B cell (primary cell): ENCODE measurements around the gene NCOR1. TPM values are rescaled to one million over a fixed set of nuclear protein-coding genes. Genes with fewer than 3 reads are reported as not detected.

Experiments
- ATAC-seq: fragments of 200-7000 bp; cut with Tn5 transposase; one replicate; pipeline ENCODE4 v1.10.0; 2021; ENCODE audit warnings: low read depth, mild to moderate bottlenecking, moderate number of reproducible peaks, moderate library complexity
- CTCF ChIA-PET: fragments of 350-600 bp; sonication (Branson Sonifier 250); formaldehyde crosslinking; loops from one replicate; lab custom pipeline; 2021; ENCODE audit warnings: antibody characterized with exemption, inconsistent platforms; lab: Charles Lee
- POLR2A ChIA-PET: fragments of 350-600 bp; sonication (Branson Sonifier 250); formaldehyde crosslinking; loops from one replicate; lab custom pipeline; 2021; ENCODE audit warnings: antibody characterized with exemption; lab: Charles Lee
- DNase-seq: peaks from one replicate; pipeline ENCODE4 v3.0.0; 2013
- H2AFZ ChIP-seq: 2 replicates; pipeline ENCODE4 v1.6.1; 2012; ENCODE audit warnings: mild to moderate bottlenecking, low read depth, low read length; ENCODE audit not compliant: insufficient read depth, poor library complexity, severe bottlenecking
- H3K27ac ChIP-seq, 2 donors: 1 replicate in 1 of 2; 2 replicates in 1 of 2; pipeline ENCODE4 v1.5.1; 2012 to 2013; ENCODE audit warnings: low read length in 2 of 2, mild to moderate bottlenecking in 2 of 2, moderate library complexity in 1 of 2
- H3K27me3 ChIP-seq, 4 experiments: fragments of 200-600 bp in 1 of 4; sonication (generic) in 1 of 4; replicated peaks in 1 of 4; 1 replicate in 2 of 4; 2 replicates in 2 of 4; pipeline versions ENCODE4 v1.6.1 to v1.7.0; 2013 to 2016; ENCODE audit warnings: low read length in 3 of 4, mild to moderate bottlenecking in 2 of 4, mixed read lengths in 1 of 4, moderate library complexity in 1 of 4; ENCODE audit not compliant: insufficient read depth in 4 of 4, control insufficient read depth in 3 of 4; ENCODE audit errors: control extremely low read depth in 1 of 4
- H3K36me3 ChIP-seq, 2 experiments: replicated peaks in 1 of 2; 1 replicate in 1 of 2; 2 replicates in 1 of 2; pipeline versions ENCODE4 v1.6.1 to v1.7.1; 2013; ENCODE audit warnings: low read length in 1 of 2; ENCODE audit not compliant: insufficient read depth in 2 of 2, control insufficient read depth in 1 of 2; ENCODE audit errors: control extremely low read depth in 1 of 2, extremely low read depth in 1 of 2
- H3K4me1 ChIP-seq, 2 donors: fragments of 200-600 bp in 1 of 2; sonication (generic) in 1 of 2; 1 replicate in 1 of 2; 2 replicates in 1 of 2; pipeline versions ENCODE4 v1.5.1 to v1.6.1; 2013 to 2017; ENCODE audit warnings: low read length in 2 of 2; ENCODE audit not compliant: control insufficient read depth in 2 of 2, insufficient read depth in 2 of 2
- H3K4me2 ChIP-seq: replicated peaks from 2 replicates; pipeline ENCODE3; 2012; ENCODE audit warnings: mild to moderate bottlenecking, low read depth, low read length; ENCODE audit not compliant: poor library complexity, severe bottlenecking
- H3K4me3 ChIP-seq, 5 experiments: fragments of 200-600 bp in 1 of 5; sonication (generic) in 1 of 5; 1 replicate in 3 of 5; 2 replicates in 2 of 5; pipeline versions ENCODE4 v1.5.1 to v1.7.0; 2011 to 2016; ENCODE audit warnings: low read length in 4 of 5, mild to moderate bottlenecking in 4 of 5, low read depth in 2 of 5, control low read depth in 1 of 5, moderate library complexity in 1 of 5; ENCODE audit not compliant: insufficient read depth in 1 of 5; ENCODE audit errors: control extremely low read depth in 1 of 5, extremely low read depth in 1 of 5
- H3K79me2 ChIP-seq: fragments of 200-600 bp; sonication (generic); one replicate; pipeline ENCODE4 v1.6.0; 2016; ENCODE audit warnings: low read length; ENCODE audit not compliant: control insufficient read depth, insufficient read depth
- H3K9ac ChIP-seq: fragments of 200-600 bp; sonication (generic); 2 replicates; pipeline ENCODE4 v1.6.1; 2017; ENCODE audit warnings: mild to moderate bottlenecking, low read length, moderate library complexity
- H3K9me3 ChIP-seq, 3 donors: one replicate each; pipeline versions ENCODE4 v1.6.1 to v1.7.1; 2013; ENCODE audit warnings: low read length in 2 of 3; ENCODE audit not compliant: control insufficient read depth in 2 of 3, insufficient read depth in 1 of 3; ENCODE audit errors: control extremely low read depth in 1 of 3
- H4K20me1 ChIP-seq: 2 replicates; pipeline ENCODE4 v1.6.0; 2012; ENCODE audit warnings: mild to moderate bottlenecking, low read length; ENCODE audit not compliant: insufficient read depth, control insufficient read depth, poor library complexity, severe bottlenecking
- H3K27ac Mint-ChIP-seq: one replicate; pipeline ENCODE4 v1.8.0; 2021; ENCODE audit warnings: mixed read lengths
- H3K27me3 Mint-ChIP-seq: one replicate; pipeline ENCODE4 v1.8.0; 2021; ENCODE audit warnings: mixed read lengths
- H3K4me1 Mint-ChIP-seq: one replicate; pipeline ENCODE4 v1.8.0; 2021; ENCODE audit warnings: mixed read lengths
- H3K4me3 Mint-ChIP-seq: one replicate; pipeline ENCODE4 v1.8.0; 2021; ENCODE audit warnings: mixed read lengths
- H3K9me3 Mint-ChIP-seq: one replicate; pipeline ENCODE4 v1.8.0; 2022; ENCODE audit warnings: mixed read lengths; ENCODE audit not compliant: insufficient read depth
- CTCF ChIP-seq: fragments of 200-600 bp; IDR thresholded peaks from one replicate; pipeline ENCODE4 v1.8.0; 2022; ENCODE audit warnings: antibody characterized with exemption, mild to moderate bottlenecking
- EZH2 ChIP-seq: IDR thresholded peaks from 2 replicates; pipeline ENCODE4 v1.6.1; 2012; ENCODE audit warnings: borderline replicate concordance, low read depth, mild to moderate bottlenecking, moderate library complexity, low read length; ENCODE audit not compliant: insufficient read depth, poor library complexity, severe bottlenecking
- WGBS: methylation state at CpG from one replicate; pipeline ENCODE4 v1.1.5; 2013; ENCODE audit warnings: missing lambda C conversion rate; ENCODE audit not compliant: insufficient coverage; 5-methylcytosine and 5-hydroxymethylcytosine counted together
- intact Hi-C: fragments of 100-400 bp; cut with micrococcal nuclease; formaldehyde crosslinking; loops from one replicate; pipeline ENCODE4 v1.10.0; 2022
- polyA plus RNA-seq: library from polyadenylated mRNA; depleted of rRNA; stranded (reverse); fragments of >200 nt; gene quantifications from 2 replicates; pipeline ENCODE4 v1.2.3, GENCODE V29; 2012
- total RNA-seq, 2 donors: library from RNA; stranded (reverse); fragments of 120-200 nt in 1 of 2; gene quantifications; 1 replicate in 1 of 2; 2 replicates in 1 of 2; pipeline versions ENCODE4 v1.2.3 to v1.2.4, GENCODE V29; 2013 to 2022

NCOR1 gene
- total and polyA plus RNA-seq, 2 donors (not counting 1 experiment from before 2014, with no cell fraction given): 46.3 to 217 TPM

- no peaks in the 10 kb centered on the region for H3K4me1 Mint-ChIP-seq
- no peak overlapping the region for H3K27ac Mint-ChIP-seq
- intact Hi-C loops: no loop called here
- ChIA-PET POLR2A (no interaction called here), CTCF (no interaction called here)
- no peaks in the 10 kb centered on the region for H3K9me3 Mint-ChIP-seq
- H3K9ac ChIP-seq: no peak overlapping the region
- no peaks in the 10 kb centered on the region for H3K4me1 ChIP-seq
- no peak for DNase-seq
- H4K20me1 ChIP-seq: no peaks in the 10 kb centered on the region
- no peak overlapping the region for H2AFZ ChIP-seq
- no peaks in the 10 kb centered on the region for H3K27me3 ChIP-seq
- H3K4me3 Mint-ChIP-seq: no peak overlapping the region
- H3K27ac ChIP-seq: no peak overlapping the region
- 100% methylated on average over 5 of the region's 6 CpGs for WGBS
- no peak overlapping the region for H3K4me3 ChIP-seq
- no peak overlapping the region for H3K4me2 ChIP-seq
- H3K79me2 ChIP-seq: peaks cover 7% of the 10 kb centered on the region
- no peaks in the 10 kb centered on the region for H3K27me3 Mint-ChIP-seq
- TF ChIP-seq CTCF: no peak
- TF ChIP-seq EZH2: no peak
- no peaks in the 10 kb centered on the region for H3K9me3 ChIP-seq
- peaks cover 3 to 58% of the 10 kb centered on the region in 2 experiments for H3K36me3 ChIP-seq
- ATAC-seq: no peak
Observed at GRCh38 chr17:16129441-16130205, 85.7 kb downstream of the NCOR1 start.

GRCh38 chr17:16123531-16123930 lies 91.8 kb downstream of the NCOR1 start:
- TF ChIP-seq EZH2 (no peak), CTCF (no peak)
- ChIA-PET POLR2A (no interaction called here), CTCF (no interaction called here)
- Histone ChIP-seq H3K27me3 (no peaks in the 10 kb centered on the region), H3K79me2 (peaks cover 3% of the 10 kb centered on the region), H3K9ac (no peak overlapping the region), H3K9me3 (no peaks in the 10 kb centered on the region), H3K27ac (no peak overlapping the region), H3K4me3 (no peak overlapping the region), H2AFZ (no peak overlapping the region), H3K36me3 (peaks cover 0 to 72% of the 10 kb centered on the region in 2 experiments), H4K20me1 (no peaks in the 10 kb centered on the region), H3K4me1 (no peaks in the 10 kb centered on the region), H3K4me2 (no peak overlapping the region)
- no peaks in the 10 kb centered on the region for H3K9me3 Mint-ChIP-seq
- DNase-seq (no peak), ATAC-seq (no peak)
- intact Hi-C loops: no loop called here
- H3K27me3 Mint-ChIP-seq: no peaks in the 10 kb centered on the region
- H3K4me3 Mint-ChIP-seq: no peak overlapping the region
- H3K4me1 Mint-ChIP-seq: no peaks in the 10 kb centered on the region
- WGBS: 100% methylated on average over 2 of the region's 3 CpGs
- H3K27ac Mint-ChIP-seq: no peak overlapping the region
